B cell (primary cell): ENCODE measurements around the gene L3MBTL4. TPM values are rescaled to one million over a fixed set of nuclear protein-coding genes. Genes with fewer than 3 reads are reported as not detected.

Source experiments
- ATAC-seq: fragments of 200-7000 bp; cut with Tn5 transposase; one replicate; pipeline ENCODE4 v1.10.0; 2021; ENCODE audit warnings: low read depth, mild to moderate bottlenecking, moderate number of reproducible peaks, moderate library complexity
- CTCF ChIA-PET: fragments of 350-600 bp; sonication (Branson Sonifier 250); formaldehyde crosslinking; loops from one replicate; lab custom pipeline; 2021; ENCODE audit warnings: antibody characterized with exemption, inconsistent platforms; lab: Charles Lee
- POLR2A ChIA-PET: fragments of 350-600 bp; sonication (Branson Sonifier 250); formaldehyde crosslinking; loops from one replicate; lab custom pipeline; 2021; ENCODE audit warnings: antibody characterized with exemption; lab: Charles Lee
- DNase-seq: peaks from one replicate; pipeline ENCODE4 v3.0.0; 2013
- H2AFZ ChIP-seq: 2 replicates; pipeline ENCODE4 v1.6.1; 2012; ENCODE audit warnings: mild to moderate bottlenecking, low read depth, low read length; ENCODE audit not compliant: insufficient read depth, poor library complexity, severe bottlenecking
- H3K27ac ChIP-seq, 2 donors: 1 replicate in 1 of 2; 2 replicates in 1 of 2; pipeline ENCODE4 v1.5.1; 2012 to 2013; ENCODE audit warnings: low read length in 2 of 2, mild to moderate bottlenecking in 2 of 2, moderate library complexity in 1 of 2
- H3K27me3 ChIP-seq, 4 experiments: fragments of 200-600 bp in 1 of 4; sonication (generic) in 1 of 4; replicated peaks in 1 of 4; 1 replicate in 2 of 4; 2 replicates in 2 of 4; pipeline versions ENCODE4 v1.6.1 to v1.7.0; 2013 to 2016; ENCODE audit warnings: low read length in 3 of 4, mild to moderate bottlenecking in 2 of 4, mixed read lengths in 1 of 4, moderate library complexity in 1 of 4; ENCODE audit not compliant: insufficient read depth in 4 of 4, control insufficient read depth in 3 of 4; ENCODE audit errors: control extremely low read depth in 1 of 4
- H3K36me3 ChIP-seq, 2 experiments: replicated peaks in 1 of 2; 1 replicate in 1 of 2; 2 replicates in 1 of 2; pipeline versions ENCODE4 v1.6.1 to v1.7.1; 2013; ENCODE audit warnings: low read length in 1 of 2; ENCODE audit not compliant: insufficient read depth in 2 of 2, control insufficient read depth in 1 of 2; ENCODE audit errors: control extremely low read depth in 1 of 2, extremely low read depth in 1 of 2
- H3K4me1 ChIP-seq, 2 donors: fragments of 200-600 bp in 1 of 2; sonication (generic) in 1 of 2; 1 replicate in 1 of 2; 2 replicates in 1 of 2; pipeline versions ENCODE4 v1.5.1 to v1.6.1; 2013 to 2017; ENCODE audit warnings: low read length in 2 of 2; ENCODE audit not compliant: control insufficient read depth in 2 of 2, insufficient read depth in 2 of 2
- H3K4me2 ChIP-seq: replicated peaks from 2 replicates; pipeline ENCODE3; 2012; ENCODE audit warnings: mild to moderate bottlenecking, low read depth, low read length; ENCODE audit not compliant: poor library complexity, severe bottlenecking
- H3K4me3 ChIP-seq, 5 experiments: fragments of 200-600 bp in 1 of 5; sonication (generic) in 1 of 5; 1 replicate in 3 of 5; 2 replicates in 2 of 5; pipeline versions ENCODE4 v1.5.1 to v1.7.0; 2011 to 2016; ENCODE audit warnings: low read length in 4 of 5, mild to moderate bottlenecking in 4 of 5, low read depth in 2 of 5, control low read depth in 1 of 5, moderate library complexity in 1 of 5; ENCODE audit not compliant: insufficient read depth in 1 of 5; ENCODE audit errors: control extremely low read depth in 1 of 5, extremely low read depth in 1 of 5
- H3K79me2 ChIP-seq: fragments of 200-600 bp; sonication (generic); one replicate; pipeline ENCODE4 v1.6.0; 2016; ENCODE audit warnings: low read length; ENCODE audit not compliant: control insufficient read depth, insufficient read depth
- H3K9ac ChIP-seq: fragments of 200-600 bp; sonication (generic); 2 replicates; pipeline ENCODE4 v1.6.1; 2017; ENCODE audit warnings: mild to moderate bottlenecking, low read length, moderate library complexity
- H3K9me3 ChIP-seq, 3 donors: one replicate each; pipeline versions ENCODE4 v1.6.1 to v1.7.1; 2013; ENCODE audit warnings: low read length in 2 of 3; ENCODE audit not compliant: control insufficient read depth in 2 of 3, insufficient read depth in 1 of 3; ENCODE audit errors: control extremely low read depth in 1 of 3
- H4K20me1 ChIP-seq: 2 replicates; pipeline ENCODE4 v1.6.0; 2012; ENCODE audit warnings: mild to moderate bottlenecking, low read length; ENCODE audit not compliant: insufficient read depth, control insufficient read depth, poor library complexity, severe bottlenecking
- H3K27ac Mint-ChIP-seq: one replicate; pipeline ENCODE4 v1.8.0; 2021; ENCODE audit warnings: mixed read lengths
- H3K27me3 Mint-ChIP-seq: one replicate; pipeline ENCODE4 v1.8.0; 2021; ENCODE audit warnings: mixed read lengths
- H3K4me1 Mint-ChIP-seq: one replicate; pipeline ENCODE4 v1.8.0; 2021; ENCODE audit warnings: mixed read lengths
- H3K4me3 Mint-ChIP-seq: one replicate; pipeline ENCODE4 v1.8.0; 2021; ENCODE audit warnings: mixed read lengths
- H3K9me3 Mint-ChIP-seq: one replicate; pipeline ENCODE4 v1.8.0; 2022; ENCODE audit warnings: mixed read lengths; ENCODE audit not compliant: insufficient read depth
- CTCF ChIP-seq: fragments of 200-600 bp; IDR thresholded peaks from one replicate; pipeline ENCODE4 v1.8.0; 2022; ENCODE audit warnings: antibody characterized with exemption, mild to moderate bottlenecking
- EZH2 ChIP-seq: IDR thresholded peaks from 2 replicates; pipeline ENCODE4 v1.6.1; 2012; ENCODE audit warnings: borderline replicate concordance, low read depth, mild to moderate bottlenecking, moderate library complexity, low read length; ENCODE audit not compliant: insufficient read depth, poor library complexity, severe bottlenecking
- WGBS: methylation state at CpG from one replicate; pipeline ENCODE4 v1.1.5; 2013; ENCODE audit warnings: missing lambda C conversion rate; ENCODE audit not compliant: insufficient coverage; 5-methylcytosine and 5-hydroxymethylcytosine counted together
- intact Hi-C: fragments of 100-400 bp; cut with micrococcal nuclease; formaldehyde crosslinking; loops from one replicate; pipeline ENCODE4 v1.10.0; 2022
- polyA plus RNA-seq: library from polyadenylated mRNA; depleted of rRNA; stranded (reverse); fragments of >200 nt; gene quantifications from 2 replicates; pipeline ENCODE4 v1.2.3, GENCODE V29; 2012
- total RNA-seq, 2 donors: library from RNA; stranded (reverse); fragments of 120-200 nt in 1 of 2; gene quantifications; 1 replicate in 1 of 2; 2 replicates in 1 of 2; pipeline versions ENCODE4 v1.2.3 to v1.2.4, GENCODE V29; 2013 to 2022

L3MBTL4 gene
- total and polyA plus RNA-seq, 2 donors (not counting 1 experiment from before 2014, with no cell fraction given), result 3.0 to 11.9 TPM

- intact Hi-C loops, result no loop called here
- ChIA-PET POLR2A (no interaction called here), CTCF (no interaction called here)
- no peak for DNase-seq
- Histone ChIP-seq H3K4me1 (no peaks in the 10 kb centered on the region), H3K79me2 (no peaks in the 10 kb centered on the region), H3K9me3 (peaks cover 0 to 8% (median 0%) of the 10 kb centered on the region in 3 donors), H4K20me1 (no peaks in the 10 kb centered on the region), H3K27ac (no peak overlapping the region), H3K27me3 (no peaks in the 10 kb centered on the region), H3K9ac (no peak overlapping the region), H3K4me2 (no peak overlapping the region), H2AFZ (no peak overlapping the region), H3K4me3 (no peak overlapping the region), H3K36me3 (no peaks in the 10 kb centered on the region)
- Mint-ChIP-seq H3K4me3 (no peak overlapping the region), H3K27me3 (no peaks in the 10 kb centered on the region), H3K27ac (no peak overlapping the region), H3K4me1 (no peaks in the 10 kb centered on the region), H3K9me3 (peaks cover 2% of the 10 kb centered on the region)
- no peak for ATAC-seq
- WGBS, result 93% methylated on average over 2 of the region's 2 CpGs
- TF ChIP-seq EZH2 (no peak), CTCF (no peak)
These were observed 375.7 kb downstream of the L3MBTL4 start for GRCh38 chr18:6039055-6039454.

GRCh38 chr18:6031442-6031841 lies 383.3 kb downstream of the L3MBTL4 start:
- intact Hi-C loops, result no loop called here
- H3K79me2 ChIP-seq, result no peaks in the 10 kb centered on the region
- no peak overlapping the region for H3K4me2 ChIP-seq
- H4K20me1 ChIP-seq, result no peaks in the 10 kb centered on the region
- ChIA-PET POLR2A (no interaction called here), CTCF (no interaction called here)
- no peak overlapping the region for H3K27ac Mint-ChIP-seq
- TF ChIP-seq EZH2, result no peak
- TF ChIP-seq CTCF, result no peak
- H3K27me3 ChIP-seq, result no peaks in the 10 kb centered on the region
- no peak overlapping the region for H3K9ac ChIP-seq
- 91% methylated on average over 2 of the region's 2 CpGs for WGBS
- H3K27me3 Mint-ChIP-seq, result no peaks in the 10 kb centered on the region
- no peaks in the 10 kb centered on the region for H3K9me3 Mint-ChIP-seq
- H3K36me3 ChIP-seq, result no peaks in the 10 kb centered on the region
- no peaks in the 10 kb centered on the region for H3K4me1 ChIP-seq
- no peak overlapping the region for H2AFZ ChIP-seq
- H3K4me3 Mint-ChIP-seq, result no peak overlapping the region
- no peaks in the 10 kb centered on the region for H3K9me3 ChIP-seq
- no peak overlapping the region for H3K4me3 ChIP-seq
- H3K4me1 Mint-ChIP-seq, result no peaks in the 10 kb centered on the region
- DNase-seq, result no peak
- H3K27ac ChIP-seq, result no peak overlapping the region
- no peak for ATAC-seq
